Kidney (tissue), 14 donors: Measurements from ENCODE around the gene GATB. TPM values are rescaled to one million over a fixed set of nuclear protein-coding genes. Genes with fewer than 3 reads are reported as not detected.

Experiments used
- DNase-seq, 5 donors: peaks; one replicate each; pipeline ENCODE4 v3.0.0-alpha.2; 2013 to 2020
- FAIRE-seq: peaks from 2 replicates; lab custom pipeline; 2012; peaks lifted over from hg19 to GRCh38; lab: Jason Lieb, UNC
- H3K27ac ChIP-seq, 2 donors: one replicate each; pipeline ENCODE4 v1.7.0; 2013; ENCODE audit warnings: low read depth in 2 of 2, low read length in 2 of 2, inconsistent platforms in 1 of 2
- H3K27me3 ChIP-seq: one replicate; pipeline ENCODE4 v1.7.1; 2013; ENCODE audit warnings: low read length, inconsistent platforms; ENCODE audit not compliant: control insufficient read depth, insufficient read depth
- H3K36me3 ChIP-seq, 3 donors: one replicate each; pipeline versions ENCODE4 v1.7.0 to v1.7.1; 2013; ENCODE audit warnings: low read length in 3 of 3, control low read depth in 1 of 3, inconsistent platforms in 1 of 3; ENCODE audit not compliant: insufficient read depth in 3 of 3, control insufficient read depth in 2 of 3
- H3K4me1 ChIP-seq, 3 donors: one replicate each; pipeline versions ENCODE4 v1.7.0 to v1.7.1; 2013; ENCODE audit warnings: low read length in 3 of 3, inconsistent platforms in 1 of 3, low read depth in 1 of 3; ENCODE audit not compliant: control insufficient read depth in 2 of 3, insufficient read depth in 2 of 3
- H3K4me3 ChIP-seq, 3 donors: one replicate each; pipeline versions ENCODE4 v1.7.0 to v1.8.1; 2013; ENCODE audit warnings: low read length in 3 of 3, control low read depth in 1 of 3, inconsistent platforms in 1 of 3
- H3K9ac ChIP-seq, 3 donors: one replicate each; pipeline versions ENCODE4 v1.7.0 to v1.7.1; 2013; ENCODE audit warnings: low read length in 3 of 3, control low read depth in 1 of 3, inconsistent platforms in 1 of 3
- H3K9me3 ChIP-seq, 3 donors: one replicate each; pipeline versions ENCODE4 v1.7.0 to v1.7.1; 2013; ENCODE audit warnings: low read length in 3 of 3, control low read depth in 1 of 3, inconsistent platforms in 1 of 3; ENCODE audit not compliant: control insufficient read depth in 2 of 3, insufficient read depth in 1 of 3
- intact Hi-C: fragments of 100-400 bp; cut with DNase I; formaldehyde crosslinking; loops from one replicate; pipeline ENCODE4 v1.11.1; 2022
- polyA plus RNA-seq: library from polyadenylated mRNA; stranded (reverse); fragments of 350-450 nt; fragmentation: Illumina TruSeq; extraction: RNeasy Lipid Tissue Mini Kit (QIAGEN cat#74804); gene quantifications from one replicate; pipeline ENCODE4 v1.2.3, GENCODE V29; 2014; ENCODE audit warnings: low read depth, low replicate concordance; ENCODE audit not compliant: insufficient read depth
- total RNA-seq: library from RNA; stranded (reverse); fragmentation: NEBNext Ultra II Directional; extraction: Animal tissue kit (Norgen Biotek cat#: 25700); gene quantifications from one replicate; pipeline ENCODE4 v1.2.1, GENCODE V29; 2021
- TF ChIP-seq, protein P1 (sequence below): IDR thresholded peaks from 3 replicates; pipeline ENCODE4 v1.5.1; 2012; ENCODE audit warnings: mild to moderate bottlenecking, moderate library complexity, borderline replicate concordance; ENCODE audit not compliant: insufficient read depth; ENCODE audit errors: extremely low read depth
- donor health status: control.
- donor health status: control.
- donor health status: control.
- donor health status: control.
- donor health status: control.
- donor health status: DM: yes; HTN: yes; CAD: no.
- donor health status: Normal renal cell carcinoma (clear cell type).

GATB gene
- total and polyA plus RNA-seq, 2 donors from 2014 or later: 17.0 to 50.9 TPM

DNA sequence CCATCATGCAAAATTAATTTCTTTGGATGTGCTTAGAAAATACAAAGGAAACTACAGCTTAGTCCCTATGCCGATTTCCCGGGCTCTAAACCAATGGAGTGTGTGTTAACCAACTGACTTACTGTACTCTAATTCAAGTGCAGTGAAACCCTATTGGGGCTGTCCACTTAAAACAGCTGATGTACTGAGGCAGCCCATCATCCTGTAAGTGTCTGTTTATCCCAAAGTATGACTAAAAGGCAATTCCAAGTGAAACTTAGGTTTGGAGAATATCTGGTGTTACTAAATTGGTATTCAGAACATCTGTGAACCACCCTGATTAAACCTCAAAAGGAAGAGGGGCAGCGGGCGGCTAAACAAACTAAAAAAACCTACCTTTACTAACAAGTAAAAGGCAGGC is 79.7 kb downstream of the GATB start:
- TF ChIP-seq, protein P1, sequence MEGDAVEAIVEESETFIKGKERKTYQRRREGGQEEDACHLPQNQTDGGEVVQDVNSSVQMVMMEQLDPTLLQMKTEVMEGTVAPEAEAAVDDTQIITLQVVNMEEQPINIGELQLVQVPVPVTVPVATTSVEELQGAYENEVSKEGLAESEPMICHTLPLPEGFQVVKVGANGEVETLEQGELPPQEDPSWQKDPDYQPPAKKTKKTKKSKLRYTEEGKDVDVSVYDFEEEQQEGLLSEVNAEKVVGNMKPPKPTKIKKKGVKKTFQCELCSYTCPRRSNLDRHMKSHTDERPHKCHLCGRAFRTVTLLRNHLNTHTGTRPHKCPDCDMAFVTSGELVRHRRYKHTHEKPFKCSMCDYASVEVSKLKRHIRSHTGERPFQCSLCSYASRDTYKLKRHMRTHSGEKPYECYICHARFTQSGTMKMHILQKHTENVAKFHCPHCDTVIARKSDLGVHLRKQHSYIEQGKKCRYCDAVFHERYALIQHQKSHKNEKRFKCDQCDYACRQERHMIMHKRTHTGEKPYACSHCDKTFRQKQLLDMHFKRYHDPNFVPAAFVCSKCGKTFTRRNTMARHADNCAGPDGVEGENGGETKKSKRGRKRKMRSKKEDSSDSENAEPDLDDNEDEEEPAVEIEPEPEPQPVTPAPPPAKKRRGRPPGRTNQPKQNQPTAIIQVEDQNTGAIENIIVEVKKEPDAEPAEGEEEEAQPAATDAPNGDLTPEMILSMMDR: no peak
- Histone ChIP-seq H3K27ac (no peak overlapping the region), H3K9ac (no peak overlapping the region), H3K27me3 (no peaks in the 10 kb centered on the region), H3K36me3 (peaks cover 0 to 7% (median 2%) of the 10 kb centered on the region in 3 donors), H3K4me3 (no peak overlapping the region), H3K9me3 (no peaks in the 10 kb centered on the region), H3K4me1 (peaks cover 0 to 3% (median 0%) of the 10 kb centered on the region in 3 donors)
- DNase-seq (no peak), FAIRE-seq (no peak)
- intact Hi-C loops: no loop called here

DNA sequence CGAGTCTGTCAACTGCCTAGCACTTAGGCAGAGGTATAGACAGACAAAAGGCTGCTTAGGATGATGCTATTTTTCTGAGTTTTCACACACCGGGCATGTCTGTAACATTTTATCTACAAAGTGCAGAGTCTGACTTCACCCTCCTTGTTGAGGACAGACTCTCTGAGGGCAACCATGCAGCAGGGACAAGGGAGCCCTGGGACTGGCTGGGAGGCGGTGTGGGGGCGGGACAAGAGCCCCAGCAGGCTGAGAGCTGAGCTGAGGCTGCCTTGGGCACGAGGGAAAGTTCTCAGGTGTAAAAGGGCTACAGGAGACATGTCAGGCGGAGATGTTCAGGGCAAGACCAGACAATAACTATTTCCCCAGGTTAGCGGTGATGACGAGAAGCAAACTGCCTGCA is 81.6 kb downstream of the GATB start:
- FAIRE-seq: no peak
- intact Hi-C loops: no loop called here

DNA sequence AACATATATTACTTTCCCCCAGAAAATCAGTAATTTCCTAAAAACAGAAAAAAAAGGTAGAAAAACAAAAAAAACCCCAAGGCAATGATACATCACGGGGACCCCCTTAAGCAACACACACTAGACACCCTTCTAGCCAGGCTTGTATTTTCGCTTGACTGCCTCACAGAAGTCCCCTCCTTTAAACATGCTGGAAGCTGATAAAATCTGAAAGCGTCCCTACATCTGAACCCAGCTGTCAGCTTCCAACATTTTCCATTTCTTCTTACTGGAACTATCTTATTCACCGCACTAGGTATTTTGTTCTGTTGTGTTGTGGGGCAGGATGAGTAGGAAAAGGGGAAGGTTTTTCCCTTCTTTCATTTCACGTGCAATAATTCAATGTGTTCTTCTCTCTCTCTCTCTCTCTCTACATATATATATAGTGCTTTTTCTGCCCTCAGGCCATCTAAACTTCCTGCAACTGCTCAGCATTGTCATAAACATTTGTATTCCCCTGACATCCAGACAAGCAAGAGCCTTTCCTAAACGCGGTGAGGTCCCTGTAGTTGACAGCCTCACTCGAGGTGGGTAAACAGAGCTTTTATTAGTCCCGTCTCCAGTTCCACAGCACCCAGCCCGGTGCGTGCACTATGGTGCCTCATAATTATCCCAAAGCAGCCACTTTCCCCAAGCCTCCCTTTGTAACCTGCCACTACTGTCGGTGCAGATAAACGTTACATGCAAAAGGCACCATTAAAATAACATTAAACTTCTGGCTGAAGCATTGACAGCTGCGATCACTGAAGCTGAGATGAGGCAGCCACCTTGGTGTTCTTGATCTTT is 82.5 kb downstream of the GATB start:
- Histone ChIP-seq H3K27ac (no peak overlapping the region), H3K9me3 (no peaks in the 10 kb centered on the region), H3K4me1 (peaks cover 0 to 3% (median 0%) of the 10 kb centered on the region in 3 donors), H3K9ac (no peak overlapping the region), H3K4me3 (no peak overlapping the region), H3K36me3 (peaks cover 0 to 7% (median 2%) of the 10 kb centered on the region in 3 donors), H3K27me3 (no peaks in the 10 kb centered on the region)
- intact Hi-C loops: no loop called here
- TF ChIP-seq, protein P1: no peak
- DNase-seq (peak in 3 of 5 donors; percentile 40 to 52 (median 47)), FAIRE-seq (no peak)

More for the DNA sequence above, 81.6 kb downstream of the GATB start:
- H3K9me3 ChIP-seq: no peaks in the 10 kb centered on the region
- no peak overlapping the region for H3K9ac ChIP-seq
- TF ChIP-seq, protein P1: no peak
- H3K36me3 ChIP-seq: peaks cover 0 to 7% (median 2%) of the 10 kb centered on the region in 3 donors
- DNase-seq: no peak
- peaks cover 0 to 3% (median 0%) of the 10 kb centered on the region in 3 donors for H3K4me1 ChIP-seq
- no peak overlapping the region for H3K27ac ChIP-seq
- H3K27me3 ChIP-seq: no peaks in the 10 kb centered on the region
- H3K4me3 ChIP-seq: no peak overlapping the region
